GM11168 (cell line): ENCODE data around the gene STEAP1B.
"Not testable (repeated sequence)": the region's sequence is repeated elsewhere in the genome, so short reads cannot be mapped to it uniquely, and the experiment has no call there.

Source experiments
- in situ Hi-C: fragments of 300-500 bp; cut with MboI; formaldehyde crosslinking; loops from one replicate; pipeline ENCODE4 v1.12.0; 2022; ENCODE audit warnings: low sequenced_read_pairs; ENCODE audit not compliant: unreplicated experiment

The STEAP1B gene

DNA sequence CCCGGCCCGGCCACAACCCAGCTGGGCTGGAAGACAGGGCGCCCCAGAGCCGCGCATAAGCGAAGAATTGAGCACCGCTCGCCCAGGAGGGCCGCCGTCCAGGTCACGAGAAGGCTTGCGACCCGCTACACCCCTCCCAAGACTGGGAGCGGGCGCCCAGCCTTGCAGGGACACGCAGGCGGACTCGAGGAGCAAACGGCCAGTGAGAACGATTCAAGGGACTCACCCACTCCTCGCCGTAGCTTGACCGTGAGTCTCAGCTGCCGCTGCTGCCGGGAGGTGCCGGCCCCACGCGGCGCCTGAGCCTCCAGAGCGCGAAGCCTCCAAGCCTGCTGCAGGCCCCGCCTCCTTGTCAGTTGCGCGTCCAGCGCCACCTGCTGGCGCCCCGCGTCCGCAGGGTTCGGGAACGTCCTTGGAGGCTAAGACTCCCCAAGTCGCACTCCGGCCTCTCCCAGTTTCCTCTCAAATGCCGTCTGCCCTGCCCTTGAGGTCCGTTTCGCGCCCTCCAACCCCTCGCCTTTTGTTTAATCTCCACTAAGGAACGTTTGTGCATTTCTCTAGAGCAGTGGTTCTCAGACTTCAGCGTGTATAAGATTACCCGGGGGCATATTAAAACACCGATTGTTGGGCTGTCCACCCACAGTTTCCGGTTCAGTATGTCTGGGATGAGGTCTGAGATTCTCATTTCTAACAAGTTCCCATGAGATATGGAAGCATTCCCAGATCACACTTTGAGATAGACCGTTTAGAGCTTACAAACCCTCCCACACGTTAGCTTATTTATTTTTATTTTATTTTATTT is at the start of gene STEAP1B:
Gene STEAP1B, minus strand, starts transcription at position 301 of the 802 bp plus-strand sequence. CDS start 5,333 bp downstream, outside the sequence.
- in situ Hi-C loops = not testable (repeated sequence)

- in situ Hi-C loops = no loop called here
These were observed 49.1 kb upstream of the STEAP1B start for GRCh38 chr7:22549051-22549450.

- in situ Hi-C loops = no loop called here
These were observed 48.3 kb upstream of the STEAP1B start for GRCh38 chr7:22548313-22548712.

GRCh38 chr7:22546769-22547168 is 46.8 kb upstream of the STEAP1B start:
- in situ Hi-C loops = no loop called here

DNA sequence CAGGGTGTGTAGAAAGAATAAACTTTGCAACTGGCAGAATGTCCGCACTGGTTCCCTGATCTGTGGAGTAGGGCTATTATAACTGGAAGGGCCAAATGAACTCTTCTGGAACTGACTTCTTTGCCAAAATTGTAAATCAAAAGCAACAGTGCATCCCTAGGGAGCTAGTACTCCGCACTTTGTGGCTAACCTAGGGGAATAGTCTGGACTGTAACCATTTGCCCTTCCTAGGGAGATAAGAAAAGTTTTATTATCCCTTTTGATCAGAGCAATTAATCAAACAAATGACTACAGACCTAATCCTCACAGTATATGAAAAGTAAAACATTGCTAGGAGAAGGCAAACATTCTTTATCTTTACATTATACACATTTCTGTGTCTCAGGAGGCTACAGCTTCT is 45.5 kb upstream of the STEAP1B start:
- in situ Hi-C loops = no loop called here

- in situ Hi-C loops = no loop called here
These were observed 44.3 kb upstream of the STEAP1B start for GRCh38 chr7:22544245-22544644.

- in situ Hi-C loops = no loop called here
These were observed 43.2 kb upstream of the STEAP1B start for GRCh38 chr7:22543169-22543568.

- in situ Hi-C loops = no loop called here
These were observed 42.7 kb upstream of the STEAP1B start for GRCh38 chr7:22542669-22543068.

- in situ Hi-C loops = no loop called here
These were observed 42.3 kb upstream of the STEAP1B start for GRCh38 chr7:22542254-22542653.

- in situ Hi-C loops = no loop called here
These were observed 41.8 kb upstream of the STEAP1B start for GRCh38 chr7:22541789-22542188.

GRCh38 chr7:22528537-22528936 is 28.5 kb upstream of the STEAP1B start:
- in situ Hi-C loops = not testable (repeated sequence)

GRCh38 chr7:22524353-22524947 is 24.5 kb upstream of the STEAP1B start:
- in situ Hi-C loops = not testable (repeated sequence)

GRCh38 chr7:22523478-22524352 is 23.7 kb upstream of the STEAP1B start:
- in situ Hi-C loops = not testable (repeated sequence)

DNA sequence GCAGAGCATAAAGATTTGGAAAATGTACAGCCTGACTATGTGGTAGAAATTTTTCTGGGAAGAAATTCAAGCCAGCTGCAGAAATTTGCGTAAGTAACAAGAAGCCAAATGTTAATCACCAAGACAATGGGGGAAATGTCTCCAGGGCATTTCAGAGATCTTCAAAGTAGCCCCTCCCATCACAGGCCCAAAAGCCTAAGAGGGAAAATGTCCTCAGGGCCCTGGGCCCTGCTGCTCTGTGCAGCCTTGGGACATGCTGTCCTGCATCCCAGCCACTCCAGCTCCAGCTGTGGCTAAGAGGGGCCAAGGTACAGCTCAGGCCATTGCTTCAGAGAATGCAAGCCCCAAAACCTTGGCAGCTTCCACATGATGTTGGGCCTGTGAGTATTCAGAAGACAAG is 19.6 kb upstream of the STEAP1B start:
- in situ Hi-C loops = not testable (repeated sequence)

GRCh38 chr7:22516950-22517349 is 17.0 kb upstream of the STEAP1B start:
- in situ Hi-C loops = not testable (repeated sequence)

DNA sequence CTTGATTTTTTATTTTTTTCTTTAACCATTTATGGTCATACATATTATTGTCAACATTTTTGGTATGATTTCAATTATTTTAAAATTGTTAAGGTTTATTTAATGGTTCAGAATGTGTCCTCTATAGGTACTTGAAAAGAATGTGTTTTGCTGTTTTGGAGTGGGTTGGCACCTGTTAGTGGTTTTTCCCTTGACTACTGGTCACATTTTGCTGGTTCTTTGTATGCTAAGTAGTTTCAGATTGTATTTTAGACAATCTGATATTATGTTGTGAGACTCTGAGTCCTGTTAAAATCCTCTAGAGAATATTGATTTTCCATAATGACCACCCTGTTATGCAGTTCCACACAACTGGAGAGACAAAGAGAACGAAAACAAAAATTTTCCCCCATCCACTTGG is 15.0 kb upstream of the STEAP1B start:
- in situ Hi-C loops = not testable (repeated sequence)

GRCh38 chr7:22507320-22507719 is 7.3 kb upstream of the STEAP1B start:
- in situ Hi-C loops = not testable (repeated sequence)

GRCh38 chr7:22506316-22507020 is 6.5 kb upstream of the STEAP1B start:
- in situ Hi-C loops = not testable (repeated sequence)

DNA sequence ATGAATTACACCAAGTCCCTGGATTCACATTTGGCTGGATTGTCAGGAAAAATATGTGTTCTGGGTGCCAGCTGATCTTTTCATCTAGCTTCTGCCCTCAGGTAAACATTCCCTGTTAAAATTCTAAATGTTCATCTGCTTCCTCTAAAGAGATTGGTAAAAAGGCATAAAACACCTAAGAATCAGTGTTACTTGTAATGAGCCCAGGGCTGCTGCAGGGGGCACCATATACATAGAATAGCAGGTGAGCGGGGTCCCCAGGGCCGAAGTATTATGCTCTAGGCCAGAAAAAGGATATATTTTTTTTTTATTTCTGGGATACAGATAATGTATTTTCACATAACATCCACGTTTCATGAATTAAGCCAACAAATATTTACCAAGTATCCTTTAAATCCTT is 4.5 kb upstream of the STEAP1B start:
- in situ Hi-C loops = not testable (repeated sequence)

DNA sequence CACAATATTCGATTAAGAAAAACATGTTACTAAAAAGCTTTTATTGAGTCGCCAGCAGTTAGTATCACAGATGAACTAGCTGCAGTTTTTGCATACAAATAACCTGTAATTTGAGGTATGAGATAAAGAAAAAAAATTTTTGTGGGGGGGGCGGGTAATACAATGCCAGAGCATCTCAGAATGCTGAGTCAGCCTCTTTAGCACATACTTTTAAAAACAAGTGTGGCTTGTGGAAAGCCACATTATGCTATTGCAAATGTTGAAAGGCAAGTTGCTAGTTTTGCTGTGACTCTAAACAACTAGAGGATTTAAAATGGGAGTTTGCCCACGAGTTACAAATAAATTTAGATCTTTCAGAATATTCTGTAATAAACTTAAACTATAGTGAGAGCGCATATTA is 2.1 kb upstream of the STEAP1B start:
- in situ Hi-C loops = not testable (repeated sequence)
